Suppressor macrophage treated with lipopolysaccharide for 4 hours (primary cell): ENCODE measurements around the gene RBBP8.
"Not testable (repeated sequence)": the region's sequence is repeated elsewhere in the genome, so short reads cannot be mapped to it uniquely, and the experiment has no call there.

Experiments
- DNase-seq: peaks from one replicate; pipeline ENCODE4 v3.0.0-alpha.2; 2020

Gene RBBP8

GRCh38 chr18:22946217-22946616 lies 13.1 kb downstream of the RBBP8 start:
- DNase-seq = no peak

GRCh38 chr18:22946846-22947245 lies 13.7 kb downstream of the RBBP8 start:
- no peak for DNase-seq

GRCh38 chr18:22951823-22952222 lies 18.7 kb downstream of the RBBP8 start:
- DNase-seq = peak; percentile 34

GRCh38 chr18:22952525-22952924 lies 19.4 kb downstream of the RBBP8 start:
- peak; percentile 12 for DNase-seq

- not testable (repeated sequence) for DNase-seq
Observed at GRCh38 chr18:22953982-22954381, 20.9 kb downstream of the RBBP8 start.

- no peak for DNase-seq
Observed at GRCh38 chr18:22956226-22956625, 23.1 kb downstream of the RBBP8 start.

GRCh38 chr18:22961156-22961555 lies 28.0 kb downstream of the RBBP8 start:
- DNase-seq = no peak

GRCh38 chr18:22962004-22962403 lies 28.9 kb downstream of the RBBP8 start:
- no peak for DNase-seq

GRCh38 chr18:22964116-22964515 lies 31.0 kb downstream of the RBBP8 start:
- DNase-seq = no peak

- DNase-seq = no peak
Observed at GRCh38 chr18:22964722-22965121, 31.6 kb downstream of the RBBP8 start.

- DNase-seq = peak; percentile 21
Observed at GRCh38 chr18:22971038-22971437, 37.9 kb downstream of the RBBP8 start.

GRCh38 chr18:22974001-22974400 lies 40.9 kb downstream of the RBBP8 start:
- no peak for DNase-seq

GRCh38 chr18:22974707-22975106 lies 41.6 kb downstream of the RBBP8 start:
- DNase-seq = no peak

- peak; percentile 39 for DNase-seq
Observed at GRCh38 chr18:22975508-22975907, 42.4 kb downstream of the RBBP8 start.

- DNase-seq = peak; percentile 60
Observed at GRCh38 chr18:22977847-22978701, 44.9 kb downstream of the RBBP8 start.

GRCh38 chr18:22980394-22980793 lies 47.3 kb downstream of the RBBP8 start:
- no peak for DNase-seq

- DNase-seq = peak; percentile 15
Observed at GRCh38 chr18:22981274-22982133, 48.4 kb downstream of the RBBP8 start.

- peak; percentile 49 for DNase-seq
Observed at GRCh38 chr18:22983175-22983574, 50.0 kb downstream of the RBBP8 start.

GRCh38 chr18:22985250-22985649 lies 52.1 kb downstream of the RBBP8 start:
- no peak for DNase-seq

- no peak for DNase-seq
Observed at GRCh38 chr18:22987547-22988189, 54.5 kb downstream of the RBBP8 start.

GRCh38 chr18:22988208-22988607 lies 55.1 kb downstream of the RBBP8 start:
- DNase-seq = no peak

GRCh38 chr18:22998344-22998743 lies 65.2 kb downstream of the RBBP8 start:
- no peak for DNase-seq

GRCh38 chr18:22999212-22999611 lies 66.1 kb downstream of the RBBP8 start:
- DNase-seq = no peak
